Spleen (tissue), 11 donors: ENCODE measurements around the gene DST. TPM values are rescaled to one million over a fixed set of nuclear protein-coding genes. Genes with fewer than 3 reads are reported as not detected.

ENCODE experiments used
- DNase-seq: peaks from one replicate; pipeline ENCODE4 v3.0.0-alpha.2; 2020
- H3K27ac ChIP-seq, 8 donors: fragments of 200-600 bp; sonication (generic) in 7 of 8; 1 replicate in 4 of 8; 2 replicates in 4 of 8; pipeline versions ENCODE4 v1.5.0 to v1.8.0; 2016 to 2021; ENCODE audit warnings: inconsistent platforms in 4 of 8, mild to moderate bottlenecking in 4 of 8, moderate library complexity in 1 of 8
- H3K27me3 ChIP-seq, 7 donors: fragments of 200-600 bp; sonication (generic) in 6 of 7; replicated peaks in 1 of 7; 1 replicate in 4 of 7; 2 replicates in 3 of 7; pipeline versions ENCODE4 v1.5.0 to v1.8.0; 2016 to 2021; ENCODE audit warnings: inconsistent platforms in 3 of 7, mild to moderate bottlenecking in 1 of 7
- H3K36me3 ChIP-seq, 6 donors: fragments of 200-600 bp; sonication (generic) in 5 of 6; 1 replicate in 4 of 6; 2 replicates in 2 of 6; pipeline versions ENCODE4 v1.5.0 to v1.8.0; 2016 to 2021; ENCODE audit warnings: inconsistent platforms in 2 of 6
- H3K4me1 ChIP-seq, 6 donors: fragments of 200-600 bp; sonication (generic) in 5 of 6; 1 replicate in 3 of 6; 2 replicates in 3 of 6; pipeline versions ENCODE4 v1.5.0 to v1.8.0; 2016 to 2021; ENCODE audit warnings: inconsistent platforms in 3 of 6
- H3K4me3 ChIP-seq, 8 donors: fragments of 200-600 bp; sonication (generic) in 7 of 8; 1 replicate in 4 of 8; 2 replicates in 4 of 8; pipeline versions ENCODE4 v1.5.0 to v1.8.0; 2016 to 2021; ENCODE audit warnings: inconsistent platforms in 4 of 8, mild to moderate bottlenecking in 4 of 8, moderate library complexity in 2 of 8
- H3K9me3 ChIP-seq, 8 donors: fragments of 200-600 bp; sonication (generic) in 7 of 8; 1 replicate in 4 of 8; 2 replicates in 4 of 8; pipeline versions ENCODE4 v1.5.0 to v1.8.0; 2016 to 2021; ENCODE audit warnings: inconsistent platforms in 4 of 8
- POLR2A ChIP-seq, 3 donors: fragments of 450-650 bp; IDR thresholded peaks; one replicate each; pipeline ENCODE4 v1.5.1; 2017; ENCODE audit warnings: antibody characterized with exemption in 3 of 3, mild to moderate bottlenecking in 1 of 3
- POLR2AphosphoS5 ChIP-seq, 3 donors: sonication (generic); formaldehyde crosslinking; IDR thresholded peaks; one replicate each; pipeline ENCODE4 v1.5.1; 2017; ENCODE audit warnings: antibody characterized with exemption in 3 of 3
- WGBS, 5 donors: extraction: QIAGEN DNeasy Blood & Tissue Kit in 3 of 5; methylation state at CpG; one replicate each; pipeline versions ENCODE4 v1.1.5 to v1.1.7; 2013 to 2018; 5-methylcytosine and 5-hydroxymethylcytosine counted together
- intact Hi-C: fragments of 100-400 bp; cut with DNase I; formaldehyde crosslinking; loops from one replicate; pipeline ENCODE4 v1.15.0; 2023; ENCODE audit warnings: low total_unique reads
- polyA plus RNA-seq, 3 donors: library from polyadenylated mRNA; stranded (reverse); fragments of 200-250 nt; gene quantifications; one replicate each; pipeline ENCODE4 v1.2.1, GENCODE V29; 2013
- total RNA-seq, 7 donors: library from RNA; depleted of rRNA in 3 of 7; stranded (reverse); fragments of >200 nt in 3 of 7; fragmentation: NEBNext Ultra II Directional in 4 of 7; extraction: Animal tissue kit (Norgen Biotek cat#: 25700) in 4 of 7; gene quantifications; one replicate each; pipeline versions ENCODE4 v1.1.0 to v1.2.1, GENCODE V29; 2016 to 2021
- TF ChIP-seq, protein P1 (sequence below), 11 experiments: fragments of 200-600 bp in 7 of 11; fragments of 450-650 bp in 4 of 11; sonication (generic) in 4 of 11; IDR thresholded peaks in 8 of 11; conservative IDR thresholded peaks in 3 of 11; 1 replicate in 7 of 11; 2 replicates in 4 of 11; pipeline versions ENCODE4 v1.4.0 to v1.8.0; 2016 to 2021; ENCODE audit warnings: antibody characterized with exemption in 11 of 11, inconsistent platforms in 4 of 11, mild to moderate bottlenecking in 1 of 11
- donor health status: healthy with polysubstance abuse.
- donor health status: DM: no; HTN: no; CAD: no; lungs with moderate emphysema.
- donor health status: DM: no; HTN: no; CAD: no.
- donor health status: Bipolar disorder and iron deficiency.
- donor health status: healthy.
- donor health status: DM: no; HTN: no; CAD: no.
- donor health status: DM: yes; HTN: yes; CAD: no.

DST gene
- total and polyA plus RNA-seq, 10 donors = 16.5 to 236 (median 156) TPM

DNA sequence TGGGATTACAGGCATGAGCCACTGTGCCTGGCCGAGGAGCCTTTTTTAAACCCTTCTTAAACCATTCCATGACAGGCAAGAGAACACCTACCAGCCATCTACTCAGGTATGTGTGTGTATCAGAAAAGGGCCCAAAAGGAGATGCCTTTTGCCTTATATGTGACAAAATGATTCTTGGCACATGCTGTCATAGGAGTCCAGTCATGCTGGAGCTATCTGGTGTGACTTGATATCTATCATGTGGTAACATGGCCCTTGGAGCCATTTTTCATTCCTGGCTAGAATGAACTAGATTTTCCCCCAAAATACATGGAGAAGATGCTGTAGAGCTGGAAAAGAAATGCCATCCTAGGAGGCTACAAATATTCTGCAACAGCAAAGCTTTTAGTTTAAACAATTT lies 129.1 kb downstream of the DST start:
- WGBS, 5 donors = 80 to 100% (median 93%) methylated on average over 1 of the region's 1 CpG
- peaks cover 0 to 27% (median 2%) of the 10 kb centered on the region in 6 donors for H3K36me3 ChIP-seq
- no peaks in the 10 kb centered on the region for H3K27me3 ChIP-seq
- TF ChIP-seq, protein P1, sequence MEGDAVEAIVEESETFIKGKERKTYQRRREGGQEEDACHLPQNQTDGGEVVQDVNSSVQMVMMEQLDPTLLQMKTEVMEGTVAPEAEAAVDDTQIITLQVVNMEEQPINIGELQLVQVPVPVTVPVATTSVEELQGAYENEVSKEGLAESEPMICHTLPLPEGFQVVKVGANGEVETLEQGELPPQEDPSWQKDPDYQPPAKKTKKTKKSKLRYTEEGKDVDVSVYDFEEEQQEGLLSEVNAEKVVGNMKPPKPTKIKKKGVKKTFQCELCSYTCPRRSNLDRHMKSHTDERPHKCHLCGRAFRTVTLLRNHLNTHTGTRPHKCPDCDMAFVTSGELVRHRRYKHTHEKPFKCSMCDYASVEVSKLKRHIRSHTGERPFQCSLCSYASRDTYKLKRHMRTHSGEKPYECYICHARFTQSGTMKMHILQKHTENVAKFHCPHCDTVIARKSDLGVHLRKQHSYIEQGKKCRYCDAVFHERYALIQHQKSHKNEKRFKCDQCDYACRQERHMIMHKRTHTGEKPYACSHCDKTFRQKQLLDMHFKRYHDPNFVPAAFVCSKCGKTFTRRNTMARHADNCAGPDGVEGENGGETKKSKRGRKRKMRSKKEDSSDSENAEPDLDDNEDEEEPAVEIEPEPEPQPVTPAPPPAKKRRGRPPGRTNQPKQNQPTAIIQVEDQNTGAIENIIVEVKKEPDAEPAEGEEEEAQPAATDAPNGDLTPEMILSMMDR (IDR thresholded peaks at IDR 0.05 in 8 of 11, conservative IDR thresholded peaks at IDR 0.05 in 3 of 11) = no peak
- DNase-seq = no peak
- peaks cover 0 to 4% (median 0%) of the 10 kb centered on the region in 6 donors for H3K4me1 ChIP-seq
- intact Hi-C loops = no loop called here
- H3K9me3 ChIP-seq = no peaks in the 10 kb centered on the region
- H3K27ac ChIP-seq = no peak overlapping the region
- no peak overlapping the region for H3K4me3 ChIP-seq

DNA sequence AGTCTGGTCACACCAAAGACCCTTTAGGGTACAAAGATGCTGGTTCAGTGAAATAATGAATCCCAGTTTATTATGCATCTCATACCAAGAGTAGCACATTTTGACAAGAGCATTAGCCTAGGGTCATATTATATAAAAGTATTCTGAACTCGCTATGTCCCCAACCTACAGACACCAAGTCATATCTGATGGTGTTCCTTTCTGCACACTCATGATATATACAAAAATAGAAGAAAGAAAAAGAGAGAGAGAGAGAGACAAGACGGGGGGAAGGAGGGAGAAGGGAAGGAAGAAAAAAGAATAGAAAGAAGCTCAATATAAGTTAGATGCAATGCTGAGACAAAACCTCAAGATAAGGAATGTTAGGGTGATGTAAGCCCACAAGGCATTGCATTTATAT lies 131.1 kb downstream of the DST start:
- WGBS, 5 donors = 83 to 93% (median 87%) methylated on average over 2 of the region's 2 CpGs
- no peak overlapping the region for H3K4me3 ChIP-seq
- H3K27ac ChIP-seq = no peak overlapping the region
- peaks cover 0 to 37% (median 3%) of the 10 kb centered on the region in 6 donors for H3K36me3 ChIP-seq
- no peaks in the 10 kb centered on the region for H3K9me3 ChIP-seq
- TF ChIP-seq POLR2AphosphoS5 (IDR thresholded peaks at IDR 0.05) (no peak), POLR2A (IDR thresholded peaks at IDR 0.05) (no peak)
- TF ChIP-seq, protein P1 (IDR thresholded peaks at IDR 0.05 in 8 of 11, conservative IDR thresholded peaks at IDR 0.05 in 3 of 11) = no peak
- H3K27me3 ChIP-seq = no peaks in the 10 kb centered on the region
- intact Hi-C loops = no loop called here
- no peak for DNase-seq
- peaks cover 0 to 4% (median 0%) of the 10 kb centered on the region in 6 donors for H3K4me1 ChIP-seq

DNA sequence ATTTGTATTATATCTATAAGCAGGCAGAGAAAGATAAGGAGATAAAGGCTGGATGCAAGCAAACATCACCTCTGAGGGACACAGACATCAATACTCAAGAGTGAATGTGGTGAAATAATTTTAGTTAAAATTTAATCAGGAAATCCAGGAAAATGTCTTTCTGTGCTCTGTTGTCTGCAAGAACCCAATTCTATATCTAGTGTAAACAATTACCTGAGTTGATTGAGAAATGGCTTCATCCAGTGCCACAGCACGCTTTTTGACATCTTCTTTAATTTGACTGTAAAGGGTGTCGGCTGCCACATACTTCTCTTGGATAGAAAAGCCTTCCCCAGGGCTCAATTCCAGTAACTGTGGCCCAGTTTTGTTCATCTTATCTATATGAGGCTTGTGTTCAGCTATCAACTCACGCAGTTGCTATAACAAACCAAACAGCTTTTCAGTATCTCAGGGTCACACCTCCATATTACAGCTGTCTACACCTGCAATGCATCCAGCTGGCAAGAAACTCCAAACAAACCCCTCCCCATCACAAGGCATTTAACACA lies 131.6 kb downstream of the DST start:
- DNase-seq = no peak
- Histone ChIP-seq H3K27ac (no peak overlapping the region), H3K4me3 (no peak overlapping the region), H3K9me3 (no peaks in the 10 kb centered on the region), H3K4me1 (no peaks in the 10 kb centered on the region), H3K27me3 (no peaks in the 10 kb centered on the region), H3K36me3 (peaks cover 0 to 37% (median 3%) of the 10 kb centered on the region in 6 donors)
- TF ChIP-seq, protein P1 (IDR thresholded peaks at IDR 0.05 in 8 of 11, conservative IDR thresholded peaks at IDR 0.05 in 3 of 11) = no peak
- no peak for TF ChIP-seq POLR2A (IDR thresholded peaks at IDR 0.05)
- intact Hi-C loops = no loop called here
- WGBS, 5 donors = 91 to 97% (median 93%) methylated on average over 3 of the region's 3 CpGs

DNA sequence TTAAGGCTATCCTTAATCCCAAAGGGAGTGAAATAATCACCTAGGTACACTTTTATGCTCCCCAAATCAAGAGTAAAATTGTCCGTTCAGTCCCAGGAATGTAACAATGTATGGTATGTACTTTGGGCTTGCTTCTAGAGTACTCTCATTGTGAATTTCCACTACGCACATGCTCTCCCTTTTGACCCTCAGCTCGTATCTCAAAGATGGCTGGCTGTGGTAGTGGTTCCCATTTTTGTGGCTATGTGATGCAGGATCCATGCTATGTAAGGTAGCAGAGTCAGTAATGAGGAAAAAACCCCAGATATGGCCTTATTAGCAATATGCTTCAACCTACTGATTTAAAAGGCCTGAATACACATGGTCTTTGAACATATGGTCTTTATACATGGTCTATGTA lies 133.7 kb downstream of the DST start:
- H3K27me3 ChIP-seq = no peaks in the 10 kb centered on the region
- WGBS, 5 donors = 90 to 97% (median 92%) methylated on average over 3 of the region's 3 CpGs
- peaks cover 0 to 33% (median 3%) of the 10 kb centered on the region in 6 donors for H3K36me3 ChIP-seq
- H3K4me3 ChIP-seq = no peak overlapping the region
- TF ChIP-seq, protein P1 (IDR thresholded peaks at IDR 0.05 in 8 of 11, conservative IDR thresholded peaks at IDR 0.05 in 3 of 11) = no peak
- TF ChIP-seq POLR2AphosphoS5 (IDR thresholded peaks at IDR 0.05) (no peak), POLR2A (IDR thresholded peaks at IDR 0.05) (no peak)
- H3K27ac ChIP-seq = no peak overlapping the region
- H3K9me3 ChIP-seq = no peaks in the 10 kb centered on the region
- no peaks in the 10 kb centered on the region for H3K4me1 ChIP-seq
- intact Hi-C loops = no loop called here
- no peak for DNase-seq
